ENCODE results near the gene EFTUD2. TPM values are rescaled to one million over a fixed set of nuclear protein-coding genes. Genes with fewer than 3 reads are reported as not detected.
A peak's percentile ranks its signal among the peaks of the same experiment; 100 is the strongest.

Gene EFTUD2
- total and polyA plus RNA-seq, 2 donors (not counting 1 experiment from before 2014, with no cell fraction given), result 88.0 to 154 TPM

GRCh38 chr17:44911133-44912001 is 12.1 kb upstream of the EFTUD2 start:
- Histone ChIP-seq H3K36me3 (ENCODE audit: control insufficient read depth, insufficient read depth, low read length) (no peaks in the 10 kb centered on the region), H3K4me2 (ENCODE audit: extremely low read depth, insufficient read depth, low read length) (peak overlapping the region; percentile 45), H3K4me3 (replicated peaks in 1 of 4; ENCODE audit: control extremely low read depth in 1 of 4, insufficient read depth in 1 of 4, low read depth in 3 of 4, low read length in 4 of 4) (peak overlapping the region in 1 of 4 experiments; percentile 20)

DNA sequence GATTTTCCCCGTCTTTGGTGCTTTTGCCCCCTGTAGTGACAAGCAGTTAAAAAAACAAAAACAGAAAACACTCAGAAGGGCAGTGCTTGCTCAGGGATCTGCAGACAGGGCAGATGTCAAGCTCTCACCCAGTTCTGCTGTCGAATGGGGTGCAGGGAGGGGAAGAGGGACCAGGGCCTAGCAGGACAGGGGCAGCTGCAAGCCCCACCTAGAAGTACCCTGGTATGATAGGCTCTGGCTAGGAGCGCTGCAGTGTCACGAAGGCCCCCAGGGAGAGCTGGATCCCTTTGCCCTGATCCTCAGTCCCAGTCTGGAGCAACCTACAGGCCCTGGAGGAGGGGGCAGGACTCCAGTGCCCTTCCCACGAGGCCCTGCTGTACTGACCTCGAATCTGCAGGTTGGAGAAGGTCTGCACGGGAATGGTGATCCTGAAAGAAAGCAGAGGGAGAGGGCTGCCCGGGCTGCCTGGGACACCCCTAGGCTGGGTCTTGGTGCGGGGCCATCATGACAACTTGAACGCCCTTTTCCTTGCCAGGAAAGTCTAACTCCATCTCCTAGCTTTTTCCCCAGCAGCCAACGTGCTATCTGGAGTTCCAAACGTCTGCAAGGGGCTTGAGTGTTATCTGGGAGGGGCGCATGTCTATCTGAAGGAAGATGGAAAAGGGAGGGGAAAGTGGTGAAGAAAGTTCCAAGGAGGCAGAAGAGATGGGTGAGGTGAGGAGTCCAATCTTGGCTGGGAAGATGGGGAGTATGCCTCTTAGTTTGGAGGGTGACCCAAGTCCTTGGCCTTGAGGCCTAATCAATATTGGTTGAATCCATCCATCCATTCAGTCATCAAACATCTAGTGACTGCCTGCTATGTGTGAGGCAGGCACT is 11.2 kb upstream of the EFTUD2 start:
- Histone ChIP-seq H4K20me1 (ENCODE audit: control insufficient read depth, extremely low read depth, insufficient read depth, low read length) (no peaks in the 10 kb centered on the region), H3K9ac (ENCODE audit: insufficient read depth, low read length) (no peak overlapping the region), H3K27ac (ENCODE audit: insufficient read depth, low read length) (no peak overlapping the region), H3K4me1 (ENCODE audit: control insufficient read depth, extremely low read depth, insufficient read depth, low read length) (peaks cover 11% of the 10 kb centered on the region), H3K9me3 (ENCODE audit: control insufficient read depth, insufficient read depth, low read depth, low read length) (no peaks in the 10 kb centered on the region), H3K4me2 (ENCODE audit: extremely low read depth, insufficient read depth, low read length) (no peak overlapping the region), H3K27me3 (ENCODE audit: control insufficient read depth, insufficient read depth, low read length) (peaks cover 7% of the 10 kb centered on the region), H3K79me2 (ENCODE audit: control insufficient read depth, insufficient read depth, low read length) (no peaks in the 10 kb centered on the region), H3K36me3 (ENCODE audit: control insufficient read depth, insufficient read depth, low read length) (no peaks in the 10 kb centered on the region), H2AFZ (ENCODE audit: low read length) (no peak overlapping the region), H3K4me3 (replicated peaks in 1 of 4; ENCODE audit: control extremely low read depth in 1 of 4, insufficient read depth in 1 of 4, low read depth in 3 of 4, low read length in 4 of 4) (no peak overlapping the region)
- no peak for TF ChIP-seq EZH2 (IDR thresholded peaks at IDR 0.05; ENCODE audit: low read length, missing control alignments)
- no peak for TF ChIP-seq CTCF (conservative IDR thresholded peaks at IDR 0.05 in 1 of 2, IDR thresholded peaks at IDR 0.05 in 1 of 2; ENCODE audit: low read depth in 1 of 2, low read length in 2 of 2)
- no peak for DNase-seq (ENCODE audit: low read depth in 2 of 2)

More at GRCh38 chr17:44911133-44912001, 12.1 kb upstream of the EFTUD2 start:
- H3K4me1 ChIP-seq (ENCODE audit: control insufficient read depth, extremely low read depth, insufficient read depth, low read length), result peaks cover 2% of the 10 kb centered on the region
- DNase-seq (ENCODE audit: low read depth in 2 of 2), result peak; percentile 34 to 44
- H3K27me3 ChIP-seq (ENCODE audit: control insufficient read depth, insufficient read depth, low read length), result peaks cover 7% of the 10 kb centered on the region
- peak overlapping the region; percentile 54 for H2AFZ ChIP-seq (ENCODE audit: low read length)
- no peaks in the 10 kb centered on the region for H3K79me2 ChIP-seq (ENCODE audit: control insufficient read depth, insufficient read depth, low read length)
- no peak overlapping the region for H3K9ac ChIP-seq (ENCODE audit: insufficient read depth, low read length)
- TF ChIP-seq CTCF (conservative IDR thresholded peaks at IDR 0.05 in 1 of 2, IDR thresholded peaks at IDR 0.05 in 1 of 2; ENCODE audit: low read depth in 1 of 2, low read length in 2 of 2), result peak; percentile 35 to 59
- TF ChIP-seq EZH2 (IDR thresholded peaks at IDR 0.05; ENCODE audit: low read length, missing control alignments), result no peak
- no peaks in the 10 kb centered on the region for H3K9me3 ChIP-seq (ENCODE audit: control insufficient read depth, insufficient read depth, low read depth, low read length)
- H4K20me1 ChIP-seq (ENCODE audit: control insufficient read depth, extremely low read depth, insufficient read depth, low read length), result no peaks in the 10 kb centered on the region
- no peak overlapping the region for H3K27ac ChIP-seq (ENCODE audit: insufficient read depth, low read length)

- H3K79me2 ChIP-seq (ENCODE audit: control insufficient read depth, insufficient read depth, low read length), result no peaks in the 10 kb centered on the region
- peaks cover 7% of the 10 kb centered on the region for H3K27me3 ChIP-seq (ENCODE audit: control insufficient read depth, insufficient read depth, low read length)
- H3K4me2 ChIP-seq (ENCODE audit: extremely low read depth, insufficient read depth, low read length), result no peak overlapping the region
- H3K36me3 ChIP-seq (ENCODE audit: control insufficient read depth, insufficient read depth, low read length), result no peaks in the 10 kb centered on the region
- H3K4me3 ChIP-seq (replicated peaks in 1 of 4; ENCODE audit: control extremely low read depth in 1 of 4, insufficient read depth in 1 of 4, low read depth in 3 of 4, low read length in 4 of 4), result no peak overlapping the region
- H2AFZ ChIP-seq (ENCODE audit: low read length), result no peak overlapping the region
- peaks cover 16% of the 10 kb centered on the region for H3K4me1 ChIP-seq (ENCODE audit: control insufficient read depth, extremely low read depth, insufficient read depth, low read length)
- TF ChIP-seq EZH2 (IDR thresholded peaks at IDR 0.05; ENCODE audit: low read length, missing control alignments), result no peak
- no peak for TF ChIP-seq CTCF (conservative IDR thresholded peaks at IDR 0.05 in 1 of 2, IDR thresholded peaks at IDR 0.05 in 1 of 2; ENCODE audit: low read depth in 1 of 2, low read length in 2 of 2)
- H3K27ac ChIP-seq (ENCODE audit: insufficient read depth, low read length), result no peak overlapping the region
- H3K9me3 ChIP-seq (ENCODE audit: control insufficient read depth, insufficient read depth, low read depth, low read length), result no peaks in the 10 kb centered on the region
- H4K20me1 ChIP-seq (ENCODE audit: control insufficient read depth, extremely low read depth, insufficient read depth, low read length), result no peaks in the 10 kb centered on the region
- no peak overlapping the region for H3K9ac ChIP-seq (ENCODE audit: insufficient read depth, low read length)
- peak; percentile 44 to 85 for DNase-seq (ENCODE audit: low read depth in 2 of 2)
Measured at GRCh38 chr17:44909681-44910144, 10.5 kb upstream of the EFTUD2 start.

Data from fibroblast of lung (primary cell).